NB4 (cell line): ENCODE results near the gene LMO1.

Experiments
- CTCF ChIP-seq: IDR thresholded peaks from one replicate; pipeline ENCODE4 v1.5.1; 2012; ENCODE audit warnings: low read depth, low read length
- POLR2A ChIP-seq: IDR thresholded peaks from 2 replicates; pipeline ENCODE4 v1.6.1; 2011; ENCODE audit warnings: mild to moderate bottlenecking; ENCODE audit not compliant: insufficient read length; ENCODE audit errors: extremely low read depth

- no peak for TF ChIP-seq CTCF
- no peak for TF ChIP-seq POLR2A
Observed at GRCh38 chr11:8186429-8186828, 77.2 kb downstream of the LMO1 start.
